SK-N-SH (cell line): ENCODE results near the gene CPED1. TPM values are rescaled to one million over a fixed set of nuclear protein-coding genes. Genes with fewer than 3 reads are reported as not detected.

ENCODE experiments used
- CTCF ChIA-PET: fragments of 300-600, 350-600 bp; formaldehyde crosslinking; extraction: SDS; loops from one replicate; lab custom pipeline; 2021; lab: Yijun Ruan, JAX
- POLR2A ChIA-PET: fragments of 350-600 bp; sonication (Branson Sonifier 250); formaldehyde crosslinking; extraction: SDS; loops from one replicate; lab custom pipeline; 2020; ENCODE audit warnings: antibody characterized with exemption, inconsistent platforms; lab: Yijun Ruan, JAX
- DNase-seq: peaks from one replicate; pipeline ENCODE4 v3.0.0; 2012
- H2AFZ ChIP-seq: fragments of 200-600 bp; sonication (generic); 2 replicates; pipeline ENCODE4 v1.8.1; 2016; ENCODE audit warnings: antibody characterized with exemption, mild to moderate bottlenecking, low read depth
- H3F3A ChIP-seq: fragments of 200-600 bp; sonication (generic); replicated peaks from 2 replicates; pipeline ENCODE3; 2016; ENCODE audit warnings: antibody characterized with exemption, mild to moderate bottlenecking; ENCODE audit not compliant: insufficient read depth
- H3K27ac ChIP-seq, 2 experiments: fragments of 200-500 bp in 1 of 2; fragments of 200-600 bp in 1 of 2; sonication (Bioruptor generic) in 1 of 2; sonication (generic), shearing (Covaris generic) in 1 of 2; 2 replicates each; pipeline versions ENCODE4 v1.5.1 to v1.6.1; 2014 to 2016; ENCODE audit warnings: low read depth in 2 of 2, inconsistent platforms in 1 of 2, low read length in 1 of 2, mild to moderate bottlenecking in 1 of 2, mixed read lengths in 1 of 2
- H3K27me3 ChIP-seq: fragments of 200-600 bp; sonication (generic), shearing (Covaris generic); 2 replicates; pipeline ENCODE4 v1.6.1; 2016; ENCODE audit warnings: mixed run types; ENCODE audit not compliant: insufficient read depth
- H3K36me3 ChIP-seq, 2 experiments: fragments of 200-500 bp in 1 of 2; fragments of 200-600 bp in 1 of 2; sonication (Bioruptor generic) in 1 of 2; sonication (generic) in 1 of 2; replicated peaks in 1 of 2; 2 replicates each; pipeline versions ENCODE3 to v1.5.1; 2014 to 2016; ENCODE audit warnings: low read length in 1 of 2, mild to moderate bottlenecking in 1 of 2; ENCODE audit not compliant: insufficient read depth in 2 of 2, control insufficient read depth in 1 of 2
- H3K4me1 ChIP-seq, 2 experiments: fragments of 200-500 bp in 1 of 2; fragments of 200-600 bp in 1 of 2; sonication (Bioruptor generic) in 1 of 2; sonication (generic), shearing (Covaris generic) in 1 of 2; 2 replicates each; pipeline versions ENCODE4 v1.5.1 to v1.6.1; 2014 to 2016; ENCODE audit warnings: low read depth in 1 of 2, low read length in 1 of 2, mixed run types in 1 of 2; ENCODE audit not compliant: insufficient read depth in 2 of 2, control insufficient read depth in 1 of 2
- H3K4me2 ChIP-seq: fragments of 200-600 bp; sonication (generic), shearing (Covaris generic); 2 replicates; pipeline ENCODE4 v1.6.1; 2017; ENCODE audit warnings: mixed run types
- H3K4me3 ChIP-seq, 2 experiments: fragments of 200-500 bp in 1 of 2; fragments of 200-600 bp in 1 of 2; sonication (Bioruptor generic) in 1 of 2; sonication (generic), shearing (Covaris generic) in 1 of 2; 2 replicates each; pipeline versions ENCODE4 v1.5.1 to v1.8.1; 2014 to 2016; ENCODE audit warnings: low read depth in 2 of 2, inconsistent platforms in 1 of 2, low read length in 1 of 2, mild to moderate bottlenecking in 1 of 2, mixed read lengths in 1 of 2, moderate library complexity in 1 of 2
- H3K79me2 ChIP-seq: fragments of 200-600 bp; sonication (generic); 2 replicates; pipeline ENCODE4 v1.8.1; 2017; ENCODE audit warnings: mild to moderate bottlenecking; ENCODE audit not compliant: insufficient read depth
- H3K9ac ChIP-seq: fragments of 200-600 bp; sonication (generic); 2 replicates; pipeline ENCODE4 v1.6.1; 2017; ENCODE audit warnings: mixed run types
- H3K9me2 ChIP-seq: fragments of 200-600 bp; sonication (generic); 2 replicates; pipeline ENCODE4 v1.6.1; 2017; ENCODE audit warnings: mixed run types
- H3K9me3 ChIP-seq: fragments of 200-600 bp; sonication (generic); 2 replicates; pipeline ENCODE4 v1.6.1; 2017; ENCODE audit warnings: mixed run types, mild to moderate bottlenecking, moderate library complexity
- H4K20me1 ChIP-seq: fragments of 200-600 bp; sonication (generic); 2 replicates; pipeline ENCODE4 v1.6.1; 2017; ENCODE audit warnings: mild to moderate bottlenecking, mixed run types; ENCODE audit not compliant: insufficient read depth
- ELF1 ChIP-seq: IDR thresholded peaks from 2 replicates; pipeline ENCODE4 v1.4.0; 2012
- EP300 ChIP-seq, 2 experiments: IDR thresholded peaks; 2 replicates each; pipeline versions ENCODE4 v1.4.0 to v1.6.1; 2012; ENCODE audit warnings: borderline replicate concordance in 1 of 2, low read depth in 1 of 2, low read length in 1 of 2
- EZH2phosphoT487 ChIP-seq: fragments of 200-600 bp; sonication (generic); IDR thresholded peaks from 2 replicates; pipeline ENCODE4 v1.6.1; 2017; ENCODE audit warnings: low read depth, mixed run types, mild to moderate bottlenecking, antibody characterized with exemption, moderate library complexity, borderline replicate concordance
- FOXJ3 ChIP-seq: sonication (generic); formaldehyde crosslinking; IDR thresholded peaks from 2 replicates; pipeline ENCODE4 v1.5.1; 2020; ENCODE audit warnings: mild to moderate bottlenecking, missing genetic modification reagents
- FOXM1 ChIP-seq: IDR thresholded peaks from 2 replicates; pipeline ENCODE4 v1.4.0; 2012; ENCODE audit warnings: low read depth, mild to moderate bottlenecking
- GABPA ChIP-seq: IDR thresholded peaks from 2 replicates; pipeline ENCODE4 v1.4.0; 2012; ENCODE audit warnings: low read depth, mild to moderate bottlenecking
- IRF3 ChIP-seq: fragments of 150-350 bp; IDR thresholded peaks from 2 replicates; pipeline ENCODE4 v1.6.1; 2016; ENCODE audit warnings: mild to moderate bottlenecking, low read depth, low read length
- JUND ChIP-seq: IDR thresholded peaks from 2 replicates; pipeline ENCODE4 v1.4.0; 2012
- MEF2A ChIP-seq: IDR thresholded peaks from 2 replicates; pipeline ENCODE4 v1.4.0; 2012; ENCODE audit warnings: low read depth, borderline replicate concordance
- NFIC ChIP-seq: IDR thresholded peaks from 2 replicates; pipeline ENCODE4 v1.4.0; 2012; ENCODE audit warnings: borderline replicate concordance
- PBX3 ChIP-seq: IDR thresholded peaks from 2 replicates; pipeline ENCODE4; 2012
- RAD21 ChIP-seq: IDR thresholded peaks from 2 replicates; pipeline ENCODE4 v1.6.1; 2012; ENCODE audit warnings: mild to moderate bottlenecking, low read length
- SMC3 ChIP-seq: IDR thresholded peaks from 2 replicates; pipeline ENCODE4 v1.6.1; 2012; ENCODE audit warnings: low read depth, low read length, improper control_type of control experiment
- TCF12 ChIP-seq: IDR thresholded peaks from 2 replicates; pipeline ENCODE4 v1.4.0; 2012
- TEAD4 ChIP-seq: IDR thresholded peaks from 2 replicates; pipeline ENCODE4 v1.4.0; 2012; ENCODE audit warnings: mild to moderate bottlenecking, borderline replicate concordance; ENCODE audit not compliant: insufficient read depth
- USF2 ChIP-seq: fragments of 150-350 bp; IDR thresholded peaks from 2 replicates; pipeline ENCODE4 v1.6.1; 2017; ENCODE audit warnings: antibody characterized with exemption, low read length, low read depth, borderline replicate concordance
- YY1 ChIP-seq: IDR thresholded peaks from 2 replicates; pipeline ENCODE4 v1.4.0; 2012; ENCODE audit warnings: low read depth, mild to moderate bottlenecking
- WGBS: methylation state at CpG from one replicate; pipeline ENCODE4 v1.1.6; 2017; ENCODE audit warnings: low lambda C conversion rate; 5-methylcytosine and 5-hydroxymethylcytosine counted together
- polyA plus RNA-seq, 3 experiments: library from polyadenylated mRNA; depleted of rRNA; stranded (reverse); fragments of >200 nt; gene quantifications; 2 replicates each; pipeline ENCODE4 v1.2.3, GENCODE V29; 2012
- TF ChIP-seq, protein P1 (sequence below): fragments of 200-600 bp; sonication (generic); IDR thresholded peaks from 2 replicates; pipeline ENCODE4 v1.6.1; 2017; ENCODE audit warnings: antibody characterized with exemption, mild to moderate bottlenecking, moderate library complexity
- TF ChIP-seq, protein P2 (sequence below): IDR thresholded peaks from 2 replicates; pipeline ENCODE4 v1.4.0; 2012; ENCODE audit warnings: low read depth, borderline replicate concordance
- TF ChIP-seq, protein P3 (sequence below): IDR thresholded peaks from 2 replicates; pipeline ENCODE4 v1.6.1; 2012; ENCODE audit warnings: mild to moderate bottlenecking, low read depth, low read length, moderate library complexity

The CPED1 gene
- polyA plus RNA-seq, 1 of the 3 experiments (the other 2 are of a cell fraction): 4.4 TPM

GRCh38 chr7:121178869-121179497 is 190.5 kb downstream of the CPED1 start:
- no peak for DNase-seq
- H2AFZ ChIP-seq: no peak overlapping the region
- no peaks in the 10 kb centered on the region for H3F3A ChIP-seq
- no peaks in the 10 kb centered on the region for H3K9me3 ChIP-seq
- no peak overlapping the region for H3K4me3 ChIP-seq
- ChIA-PET CTCF (interaction anchor here (0.6 to 1.3 kb wide), 4 partner anchors 9 to 100 kb away, joined by 3 to 4 read pairs (median 4); no protein-coding TSS in a partner anchor), POLR2A (no interaction called here)
- H3K9ac ChIP-seq: no peak overlapping the region
- no peak overlapping the region for H3K4me2 ChIP-seq
- no peak for TF ChIP-seq SMC3
- no peak for TF ChIP-seq GABPA
- TF ChIP-seq TEAD4: no peak
- no peak for TF ChIP-seq FOXJ3 (CRISPR knock-in tag)
- TF ChIP-seq PBX3: no peak
- no peak for TF ChIP-seq MEF2A
- no peak for TF ChIP-seq IRF3
- TF ChIP-seq ELF1: no peak
- TF ChIP-seq EZH2phosphoT487: no peak
- TF ChIP-seq, protein P1, sequence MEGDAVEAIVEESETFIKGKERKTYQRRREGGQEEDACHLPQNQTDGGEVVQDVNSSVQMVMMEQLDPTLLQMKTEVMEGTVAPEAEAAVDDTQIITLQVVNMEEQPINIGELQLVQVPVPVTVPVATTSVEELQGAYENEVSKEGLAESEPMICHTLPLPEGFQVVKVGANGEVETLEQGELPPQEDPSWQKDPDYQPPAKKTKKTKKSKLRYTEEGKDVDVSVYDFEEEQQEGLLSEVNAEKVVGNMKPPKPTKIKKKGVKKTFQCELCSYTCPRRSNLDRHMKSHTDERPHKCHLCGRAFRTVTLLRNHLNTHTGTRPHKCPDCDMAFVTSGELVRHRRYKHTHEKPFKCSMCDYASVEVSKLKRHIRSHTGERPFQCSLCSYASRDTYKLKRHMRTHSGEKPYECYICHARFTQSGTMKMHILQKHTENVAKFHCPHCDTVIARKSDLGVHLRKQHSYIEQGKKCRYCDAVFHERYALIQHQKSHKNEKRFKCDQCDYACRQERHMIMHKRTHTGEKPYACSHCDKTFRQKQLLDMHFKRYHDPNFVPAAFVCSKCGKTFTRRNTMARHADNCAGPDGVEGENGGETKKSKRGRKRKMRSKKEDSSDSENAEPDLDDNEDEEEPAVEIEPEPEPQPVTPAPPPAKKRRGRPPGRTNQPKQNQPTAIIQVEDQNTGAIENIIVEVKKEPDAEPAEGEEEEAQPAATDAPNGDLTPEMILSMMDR: no peak
- TF ChIP-seq NFIC: no peak
- TF ChIP-seq, protein P2, sequence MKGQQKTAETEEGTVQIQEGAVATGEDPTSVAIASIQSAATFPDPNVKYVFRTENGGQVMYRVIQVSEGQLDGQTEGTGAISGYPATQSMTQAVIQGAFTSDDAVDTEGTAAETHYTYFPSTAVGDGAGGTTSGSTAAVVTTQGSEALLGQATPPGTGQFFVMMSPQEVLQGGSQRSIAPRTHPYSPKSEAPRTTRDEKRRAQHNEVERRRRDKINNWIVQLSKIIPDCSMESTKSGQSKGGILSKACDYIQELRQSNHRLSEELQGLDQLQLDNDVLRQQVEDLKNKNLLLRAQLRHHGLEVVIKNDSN: no peak
- TF ChIP-seq YY1: no peak
- TF ChIP-seq, protein P3, sequence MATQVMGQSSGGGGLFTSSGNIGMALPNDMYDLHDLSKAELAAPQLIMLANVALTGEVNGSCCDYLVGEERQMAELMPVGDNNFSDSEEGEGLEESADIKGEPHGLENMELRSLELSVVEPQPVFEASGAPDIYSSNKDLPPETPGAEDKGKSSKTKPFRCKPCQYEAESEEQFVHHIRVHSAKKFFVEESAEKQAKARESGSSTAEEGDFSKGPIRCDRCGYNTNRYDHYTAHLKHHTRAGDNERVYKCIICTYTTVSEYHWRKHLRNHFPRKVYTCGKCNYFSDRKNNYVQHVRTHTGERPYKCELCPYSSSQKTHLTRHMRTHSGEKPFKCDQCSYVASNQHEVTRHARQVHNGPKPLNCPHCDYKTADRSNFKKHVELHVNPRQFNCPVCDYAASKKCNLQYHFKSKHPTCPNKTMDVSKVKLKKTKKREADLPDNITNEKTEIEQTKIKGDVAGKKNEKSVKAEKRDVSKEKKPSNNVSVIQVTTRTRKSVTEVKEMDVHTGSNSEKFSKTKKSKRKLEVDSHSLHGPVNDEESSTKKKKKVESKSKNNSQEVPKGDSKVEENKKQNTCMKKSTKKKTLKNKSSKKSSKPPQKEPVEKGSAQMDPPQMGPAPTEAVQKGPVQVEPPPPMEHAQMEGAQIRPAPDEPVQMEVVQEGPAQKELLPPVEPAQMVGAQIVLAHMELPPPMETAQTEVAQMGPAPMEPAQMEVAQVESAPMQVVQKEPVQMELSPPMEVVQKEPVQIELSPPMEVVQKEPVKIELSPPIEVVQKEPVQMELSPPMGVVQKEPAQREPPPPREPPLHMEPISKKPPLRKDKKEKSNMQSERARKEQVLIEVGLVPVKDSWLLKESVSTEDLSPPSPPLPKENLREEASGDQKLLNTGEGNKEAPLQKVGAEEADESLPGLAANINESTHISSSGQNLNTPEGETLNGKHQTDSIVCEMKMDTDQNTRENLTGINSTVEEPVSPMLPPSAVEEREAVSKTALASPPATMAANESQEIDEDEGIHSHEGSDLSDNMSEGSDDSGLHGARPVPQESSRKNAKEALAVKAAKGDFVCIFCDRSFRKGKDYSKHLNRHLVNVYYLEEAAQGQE: no peak
- TF ChIP-seq FOXM1: no peak
- no peak for TF ChIP-seq TCF12
- TF ChIP-seq EP300 (IDR thresholded peaks at IDR 0.05; ENCODE audit: borderline replicate concordance in 1 of 2, low read depth in 1 of 2, low read length in 1 of 2): no peak
- TF ChIP-seq RAD21: no peak
- no peak for TF ChIP-seq JUND
- TF ChIP-seq USF2: no peak
- H3K27me3 ChIP-seq: no peaks in the 10 kb centered on the region
- WGBS: 43% methylated on average over 2 of the region's 2 CpGs
- H4K20me1 ChIP-seq: no peaks in the 10 kb centered on the region
- no peaks in the 10 kb centered on the region for H3K36me3 ChIP-seq
- H3K4me1 ChIP-seq: no peaks in the 10 kb centered on the region; a peak in 1 of 4 replicates
- no peaks in the 10 kb centered on the region for H3K79me2 ChIP-seq
- H3K9me2 ChIP-seq: no peaks in the 10 kb centered on the region
- no peak overlapping the region for H3K27ac ChIP-seq
